Astrocyte of the spinal cord (primary cell): ENCODE results near the gene SLC9A5.

Experiments
- DNase-seq: peaks from one replicate; pipeline ENCODE4 v3.0.0; 2011; ENCODE audit warnings: low read depth, low spot score
- H3K4me3 ChIP-seq: 2 replicates; pipeline ENCODE4 v1.5.1; 2011; ENCODE audit warnings: low read depth, mild to moderate bottlenecking, low read length, moderate library complexity
- in situ Hi-C: cut with HindIII; loops from 2 replicates; pipeline ENCODE4 v1.10.0; 2017; ENCODE audit warnings: low sequenced_read_pairs
- TF ChIP-seq, protein P1 (sequence below): IDR thresholded peaks from 2 replicates; pipeline ENCODE4 v1.5.1; 2012; ENCODE audit warnings: low read depth, mild to moderate bottlenecking, low read length, inconsistent platforms

SLC9A5 gene

DNA sequence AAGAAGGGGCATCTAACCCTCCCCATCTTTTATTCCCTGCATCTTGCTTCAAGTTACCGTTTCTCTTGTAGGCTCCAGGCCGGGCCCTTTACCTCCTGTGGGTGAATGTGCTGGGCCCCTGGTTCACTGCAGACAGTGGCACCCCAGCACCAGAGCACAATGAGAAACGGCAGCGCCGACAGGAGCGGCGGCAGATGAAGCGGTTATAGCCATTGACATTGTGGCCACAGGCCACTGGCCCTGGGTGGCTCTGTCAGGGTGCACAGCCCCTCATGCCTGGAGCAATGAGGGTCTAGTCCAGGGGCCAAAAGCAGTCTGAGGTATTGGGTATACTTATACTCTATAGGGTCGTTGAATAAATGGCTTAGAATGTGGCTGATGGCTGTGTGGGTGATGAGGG is 19.9 kb upstream of the SLC9A5 start:
- in situ Hi-C loops = no loop called here
- TF ChIP-seq, protein P1, sequence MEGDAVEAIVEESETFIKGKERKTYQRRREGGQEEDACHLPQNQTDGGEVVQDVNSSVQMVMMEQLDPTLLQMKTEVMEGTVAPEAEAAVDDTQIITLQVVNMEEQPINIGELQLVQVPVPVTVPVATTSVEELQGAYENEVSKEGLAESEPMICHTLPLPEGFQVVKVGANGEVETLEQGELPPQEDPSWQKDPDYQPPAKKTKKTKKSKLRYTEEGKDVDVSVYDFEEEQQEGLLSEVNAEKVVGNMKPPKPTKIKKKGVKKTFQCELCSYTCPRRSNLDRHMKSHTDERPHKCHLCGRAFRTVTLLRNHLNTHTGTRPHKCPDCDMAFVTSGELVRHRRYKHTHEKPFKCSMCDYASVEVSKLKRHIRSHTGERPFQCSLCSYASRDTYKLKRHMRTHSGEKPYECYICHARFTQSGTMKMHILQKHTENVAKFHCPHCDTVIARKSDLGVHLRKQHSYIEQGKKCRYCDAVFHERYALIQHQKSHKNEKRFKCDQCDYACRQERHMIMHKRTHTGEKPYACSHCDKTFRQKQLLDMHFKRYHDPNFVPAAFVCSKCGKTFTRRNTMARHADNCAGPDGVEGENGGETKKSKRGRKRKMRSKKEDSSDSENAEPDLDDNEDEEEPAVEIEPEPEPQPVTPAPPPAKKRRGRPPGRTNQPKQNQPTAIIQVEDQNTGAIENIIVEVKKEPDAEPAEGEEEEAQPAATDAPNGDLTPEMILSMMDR = no peak
- no peak for DNase-seq
- H3K4me3 ChIP-seq = no peak overlapping the region

DNA sequence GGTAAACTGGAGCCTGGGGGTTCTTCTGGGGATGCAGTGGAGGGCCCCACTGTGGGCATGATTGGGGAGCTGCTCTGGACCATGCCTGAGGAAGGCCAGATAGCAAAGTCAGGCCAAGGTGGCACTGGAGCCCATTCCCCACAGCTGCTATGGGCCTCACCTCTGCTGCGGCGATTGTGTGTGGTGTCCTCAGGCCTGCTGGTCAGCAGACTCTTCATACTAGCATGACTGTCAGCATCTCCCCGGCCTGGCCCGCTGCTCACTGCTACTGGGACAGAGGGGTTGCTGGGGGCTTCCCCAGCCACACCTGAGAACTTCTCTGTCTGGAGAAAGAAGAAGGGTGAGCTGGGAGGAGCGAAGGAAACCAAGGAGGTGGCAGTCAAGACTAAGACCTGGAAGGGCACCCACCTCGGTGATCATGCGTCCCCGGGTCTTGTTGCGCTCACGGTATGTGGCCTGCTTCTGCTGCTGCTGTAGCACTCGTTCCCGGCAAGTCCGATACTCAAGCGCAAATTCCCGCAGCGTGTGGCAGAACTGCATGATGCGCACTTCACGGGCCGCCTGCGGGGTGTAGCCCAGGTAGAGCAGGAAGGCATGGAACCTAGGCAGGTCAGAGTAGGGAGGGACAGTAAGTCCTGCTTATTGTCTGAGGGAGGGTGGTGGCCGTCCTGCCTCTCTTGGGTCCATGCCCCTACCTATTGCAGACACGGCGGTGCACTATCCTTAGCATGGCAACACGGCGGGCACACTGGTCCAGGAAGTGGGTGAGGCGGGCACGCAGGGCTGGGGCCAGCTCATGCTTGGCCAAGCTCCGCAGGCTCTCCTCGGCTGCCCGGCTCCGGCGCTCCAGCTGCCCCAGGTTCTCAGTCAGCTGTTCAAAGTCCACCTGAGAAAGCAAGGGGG is 18.6 kb upstream of the SLC9A5 start:
- TF ChIP-seq, protein P1 = no peak
- DNase-seq = no peak
- in situ Hi-C loops = no loop called here
- no peak overlapping the region for H3K4me3 ChIP-seq

- in situ Hi-C loops = no loop called here
- no peak for DNase-seq
- no peak overlapping the region for H3K4me3 ChIP-seq
- TF ChIP-seq, protein P1 = no peak
These were observed 17.7 kb upstream of the SLC9A5 start for GRCh38 chr16:67230809-67231660.

DNA sequence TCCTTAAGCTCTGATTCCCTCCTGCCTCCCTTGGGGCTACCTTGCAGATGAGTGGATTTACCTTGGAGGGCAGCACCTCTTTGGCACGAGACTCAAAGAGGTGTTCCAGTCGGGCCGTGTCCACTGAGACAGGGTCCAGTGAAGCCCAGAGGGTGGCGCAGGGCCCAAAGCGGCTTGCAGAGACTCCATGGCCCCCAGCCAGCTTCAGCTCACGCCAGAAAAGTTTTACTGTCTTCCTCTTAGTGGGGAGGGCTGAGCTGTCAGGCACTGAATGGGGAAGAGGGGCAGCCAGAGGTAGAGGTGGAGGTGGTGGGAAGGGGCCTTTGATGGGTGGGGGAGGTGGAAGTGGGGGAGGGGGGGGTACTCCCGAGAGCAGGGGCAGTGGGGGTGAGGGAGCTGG is 15.2 kb upstream of the SLC9A5 start:
- TF ChIP-seq, protein P1 = no peak

GRCh38 chr16:67234180-67234597 is 14.6 kb upstream of the SLC9A5 start:
- in situ Hi-C loops = no loop called here
- no peak overlapping the region for H3K4me3 ChIP-seq
- no peak for DNase-seq
- TF ChIP-seq, protein P1 = no peak

More for the DNA sequence above, 15.2 kb upstream of the SLC9A5 start:
- H3K4me3 ChIP-seq = no peak overlapping the region
- no peak for DNase-seq
- in situ Hi-C loops = no loop called here

DNA sequence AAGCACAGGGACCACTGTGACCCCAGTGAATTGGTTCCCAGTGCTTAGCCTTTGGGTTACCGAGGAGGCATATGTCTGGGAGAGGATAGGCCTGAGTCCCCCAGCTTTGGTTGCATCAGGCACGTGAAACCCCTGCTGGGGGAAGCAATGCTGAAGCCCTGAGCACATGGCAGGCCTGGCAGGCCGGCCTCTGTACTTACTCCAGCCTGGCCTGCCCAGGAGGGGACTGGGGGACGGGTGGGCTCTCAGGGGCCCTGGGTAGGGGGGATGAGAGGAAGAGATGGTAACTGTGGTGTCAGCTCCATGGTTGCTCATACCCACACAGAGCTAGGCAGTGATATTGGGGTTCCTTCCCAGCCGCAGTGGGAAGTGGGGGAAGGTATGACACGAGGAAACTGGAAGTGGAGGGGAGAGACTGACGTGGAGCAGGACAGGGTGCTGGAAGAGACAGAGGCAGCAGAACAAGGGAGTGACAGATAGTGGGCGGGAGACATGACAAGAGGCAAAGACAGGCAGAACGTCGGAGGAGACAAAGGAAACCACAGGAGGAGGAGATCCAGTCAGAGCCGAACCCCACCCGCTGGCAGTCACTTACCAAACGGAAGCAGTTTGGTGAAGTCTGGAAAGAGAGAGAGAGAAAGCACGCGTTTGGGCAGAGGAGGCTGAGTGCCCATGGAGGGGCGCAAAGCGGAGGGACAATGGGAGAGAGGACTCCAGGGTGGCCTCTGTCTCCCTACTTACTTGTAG is 12.8 kb upstream of the SLC9A5 start:
- DNase-seq = no peak
- no peak overlapping the region for H3K4me3 ChIP-seq
- in situ Hi-C loops = no loop called here
- TF ChIP-seq, protein P1 = no peak
